Measurements from ENCODE around the gene KCNK4.

Gene KCNK4

GRCh38 chr11:64269540-64270220 lies 21.4 kb upstream of the KCNK4 start:
- DNase-seq: peak; percentile 100

DNA sequence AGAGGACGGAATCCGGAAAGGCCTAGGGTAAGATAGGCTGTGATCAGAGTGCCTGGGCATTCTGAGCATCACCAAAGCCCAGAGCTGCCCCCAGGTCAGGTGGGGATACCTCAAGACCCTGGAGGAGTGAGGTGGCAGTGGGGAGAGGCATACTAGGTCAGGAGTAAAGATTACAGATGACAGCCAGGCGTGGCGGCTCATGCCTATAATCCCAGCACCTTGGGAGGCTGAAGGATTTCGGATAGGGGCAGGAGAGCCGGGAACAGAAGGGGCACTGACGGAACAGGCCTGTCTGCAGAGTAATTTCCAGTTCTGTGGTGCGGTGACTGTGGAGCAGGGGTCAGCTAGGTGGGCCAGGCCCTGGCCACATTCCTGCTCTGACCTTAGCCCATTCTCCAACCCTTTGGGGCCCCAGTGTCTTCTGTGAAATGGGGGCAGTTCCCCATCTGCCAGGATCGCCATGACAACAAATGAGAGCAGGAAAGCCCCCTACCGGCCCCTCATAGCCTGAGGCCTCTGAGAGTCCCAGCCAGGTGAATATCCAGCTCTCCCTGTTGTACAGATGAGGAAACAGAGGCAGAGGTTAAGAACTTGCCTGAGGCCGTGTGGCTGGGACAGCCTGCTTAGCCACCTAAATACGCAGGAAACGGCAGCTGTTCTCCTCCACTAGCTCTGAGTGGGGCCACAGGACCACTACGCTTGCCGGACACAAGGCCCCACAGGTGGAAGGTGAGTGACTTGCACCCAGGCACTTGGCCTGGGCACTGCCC lies 15.9 kb upstream of the KCNK4 start:
- DNase-seq: no peak

GRCh38 chr11:64275841-64276240 lies 15.3 kb upstream of the KCNK4 start:
- no peak for DNase-seq

- DNase-seq: no peak
These were observed 14.3 kb upstream of the KCNK4 start for GRCh38 chr11:64276653-64277431.

DNA sequence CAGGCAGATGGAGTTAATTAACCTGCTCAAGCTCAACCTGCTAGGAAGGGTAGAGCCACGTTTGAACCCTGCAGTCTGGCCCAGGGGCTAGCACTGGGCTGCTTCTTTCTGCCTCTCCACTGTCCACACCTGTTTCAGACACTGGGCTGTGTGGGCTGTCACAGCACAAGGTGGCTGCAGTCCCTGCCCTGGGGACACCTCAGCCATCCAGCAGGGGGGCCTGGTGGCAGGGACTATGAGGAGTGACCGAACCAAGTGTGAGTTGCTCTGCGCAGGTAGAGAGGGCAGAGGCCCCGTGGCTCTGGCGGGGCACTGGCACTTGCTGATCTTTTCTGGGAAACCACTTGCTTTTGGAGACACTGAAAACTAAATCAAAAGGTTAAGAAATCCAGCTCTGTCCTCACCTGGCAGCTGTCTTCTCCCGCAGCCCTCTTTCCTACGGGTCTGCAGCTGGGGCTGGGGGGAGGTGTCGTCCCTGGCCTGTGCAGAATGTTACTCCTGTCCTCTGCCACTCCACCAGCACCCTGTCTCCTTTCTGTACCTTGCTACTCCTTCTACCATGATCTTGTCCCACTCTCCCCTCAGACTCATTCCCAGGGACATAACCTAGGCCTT lies 12.4 kb upstream of the KCNK4 start:
- no peak for DNase-seq

GRCh38 chr11:64281957-64282770 lies 8.9 kb upstream of the KCNK4 start:
- no peak for DNase-seq

DNA sequence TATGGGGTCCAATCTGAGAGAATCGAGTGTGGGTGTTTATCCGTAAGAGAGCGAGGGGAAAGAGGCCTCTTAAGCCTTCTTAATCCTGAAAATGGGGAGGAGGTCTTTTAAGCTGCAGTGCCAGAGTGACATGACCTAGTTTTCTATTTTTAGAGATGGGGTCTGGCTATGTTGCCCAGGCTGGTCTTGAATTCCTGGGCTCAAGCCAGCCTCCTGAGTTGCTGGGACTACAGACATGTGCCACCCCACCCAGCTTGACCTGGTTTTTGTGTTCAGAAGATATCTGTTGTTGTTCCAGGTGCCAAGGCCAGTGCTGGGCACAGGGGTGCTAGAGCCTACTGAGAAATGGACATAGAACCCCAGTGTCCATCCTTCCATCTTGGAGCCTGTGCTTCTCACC lies 8.0 kb upstream of the KCNK4 start:
- DNase-seq: no peak

DNA sequence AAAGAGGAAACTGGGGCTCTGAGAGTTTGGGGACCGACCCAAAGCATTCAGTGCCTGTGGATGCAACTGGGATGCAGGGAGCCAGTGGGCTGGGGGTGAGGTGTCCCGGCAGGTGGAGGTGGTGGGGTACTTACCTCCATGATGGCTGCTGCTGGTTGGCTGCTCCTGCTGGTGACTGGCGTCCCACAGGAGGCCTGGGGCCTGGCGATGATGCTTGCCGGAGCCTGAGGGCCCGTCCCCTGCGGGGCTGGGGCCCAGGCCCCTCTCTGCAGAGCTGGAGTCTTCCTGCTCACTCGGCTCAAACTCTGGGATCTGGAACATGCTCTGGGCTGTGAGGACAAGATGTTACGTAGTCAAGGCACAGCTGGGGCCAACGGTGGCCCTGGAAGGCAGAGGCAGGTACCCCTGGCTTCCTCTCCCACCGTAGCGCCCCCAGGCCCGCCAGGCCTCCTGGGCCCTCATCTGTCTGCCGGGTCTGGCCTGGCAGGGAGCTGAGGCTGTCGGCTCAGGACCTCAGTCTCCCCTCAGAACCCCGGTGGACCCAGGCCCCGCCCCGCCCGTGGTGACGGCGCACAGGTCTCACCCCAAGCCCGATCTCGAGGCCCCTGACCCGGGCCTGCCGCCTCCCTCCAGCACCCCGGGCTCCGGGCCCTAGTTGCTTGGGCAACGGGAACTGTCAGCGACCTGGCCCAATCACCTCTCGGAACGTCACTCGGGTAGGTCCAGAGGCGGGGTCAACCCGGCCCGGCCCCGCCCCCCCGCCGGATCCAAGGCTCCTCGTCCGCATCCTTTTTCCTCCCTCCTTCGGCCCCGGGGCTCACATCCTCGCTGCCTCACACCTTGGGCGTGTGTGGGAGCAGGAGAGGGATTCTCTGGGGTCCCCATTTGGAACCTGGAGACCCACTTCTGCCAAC lies 6.8 kb upstream of the KCNK4 start, which contains the start of gene BAD:
TSS of gene BAD (minus strand) at position 618 of the 914 bp plus-strand sequence. CDS start at position 321, 297 bp downstream.
- DNase-seq: peak; percentile 91

DNA sequence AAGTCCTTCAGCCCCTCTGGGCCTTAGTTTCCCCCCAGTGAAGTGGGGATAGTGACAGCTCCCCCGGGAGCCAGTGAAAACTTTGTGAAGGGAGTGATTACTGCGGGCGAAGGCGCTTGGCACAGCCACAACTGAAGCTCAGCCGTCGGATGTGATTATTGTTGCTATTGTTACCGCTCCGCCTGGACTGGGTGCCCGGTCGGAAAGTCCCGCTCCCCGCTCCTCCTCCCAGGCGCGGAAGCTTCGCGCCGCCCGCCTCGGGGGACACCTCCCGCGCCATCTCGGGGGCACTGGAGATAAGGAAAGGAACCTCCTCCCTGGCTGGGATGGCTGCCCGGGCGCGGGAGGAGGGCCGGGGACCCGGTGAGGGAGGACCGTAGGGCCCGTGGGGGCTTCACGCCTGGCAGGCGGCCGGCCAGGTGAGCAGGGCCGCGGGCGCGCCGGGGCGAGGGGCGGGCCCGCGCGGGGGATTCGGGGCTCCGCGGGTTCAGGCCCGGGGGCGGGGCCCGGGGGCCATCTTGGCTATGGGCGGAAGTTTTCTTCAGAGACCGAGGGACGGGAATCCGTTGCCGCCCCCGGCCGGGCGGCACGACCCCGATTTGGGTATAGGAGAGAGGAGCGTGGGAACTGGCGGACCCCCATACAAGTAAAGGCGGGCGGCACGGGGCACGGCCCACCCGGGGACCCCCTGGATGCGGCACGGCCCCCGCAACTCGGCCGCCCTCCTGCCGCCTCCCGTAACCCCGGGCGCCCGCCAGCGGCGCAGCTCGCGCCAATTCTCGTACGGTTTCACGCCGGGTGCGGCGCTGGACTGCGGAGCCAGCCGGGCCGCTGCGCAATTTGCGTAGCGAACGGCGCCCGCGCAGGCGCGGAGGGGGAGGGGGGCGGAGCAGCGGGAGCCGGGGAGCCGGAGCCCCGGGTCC lies 5.9 kb upstream of the KCNK4 start, which contains the start of gene GPR137:
TSS of gene GPR137 (plus strand) at position 887 of the 923 bp plus-strand sequence. CDS start 677 bp downstream, outside the sequence.
- DNase-seq: peak; percentile 58

DNA sequence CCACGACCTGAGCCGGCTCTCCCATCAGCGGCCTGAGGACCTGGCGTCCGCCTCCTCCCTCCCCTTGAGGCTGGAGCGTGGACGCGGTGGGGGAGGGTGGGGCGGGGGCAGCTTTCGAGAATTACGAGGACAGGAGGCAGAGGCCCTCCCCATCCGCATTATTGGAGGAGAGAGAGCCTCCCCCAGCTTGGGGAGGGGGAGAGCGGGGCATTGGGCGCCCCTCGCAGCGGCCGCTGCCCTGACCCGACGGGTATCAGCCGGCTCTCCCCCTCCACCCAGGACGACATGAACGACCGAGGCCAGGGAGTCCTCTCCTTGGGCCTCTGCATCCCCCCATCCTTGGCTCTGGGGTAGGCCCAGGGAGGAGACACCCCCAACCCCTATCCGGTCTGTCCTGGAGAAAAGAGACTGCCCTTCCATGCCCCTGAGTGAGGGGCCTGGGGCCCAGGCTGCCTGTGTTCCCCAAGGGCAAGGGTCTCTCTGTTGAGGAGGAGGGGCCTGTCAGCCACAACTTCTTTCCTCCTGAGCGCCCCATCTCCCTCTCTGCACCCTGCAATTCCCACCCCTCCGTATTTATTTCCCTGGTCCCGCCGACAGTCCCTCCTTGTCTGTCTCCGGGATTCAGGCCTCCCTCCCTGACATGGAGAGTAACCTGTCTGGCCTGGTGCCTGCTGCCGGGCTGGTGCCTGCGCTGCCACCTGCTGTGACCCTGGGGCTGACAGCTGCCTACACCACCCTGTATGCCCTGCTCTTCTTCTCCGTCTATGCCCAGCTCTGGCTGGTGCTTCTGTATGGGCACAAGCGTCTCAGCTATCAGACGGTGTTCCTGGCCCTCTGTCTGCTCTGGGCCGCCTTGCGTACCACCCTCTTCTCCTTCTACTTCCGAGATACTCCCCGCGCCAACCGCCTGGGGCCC lies 5.0 kb upstream of the KCNK4 start:
- DNase-seq: no peak

DNA sequence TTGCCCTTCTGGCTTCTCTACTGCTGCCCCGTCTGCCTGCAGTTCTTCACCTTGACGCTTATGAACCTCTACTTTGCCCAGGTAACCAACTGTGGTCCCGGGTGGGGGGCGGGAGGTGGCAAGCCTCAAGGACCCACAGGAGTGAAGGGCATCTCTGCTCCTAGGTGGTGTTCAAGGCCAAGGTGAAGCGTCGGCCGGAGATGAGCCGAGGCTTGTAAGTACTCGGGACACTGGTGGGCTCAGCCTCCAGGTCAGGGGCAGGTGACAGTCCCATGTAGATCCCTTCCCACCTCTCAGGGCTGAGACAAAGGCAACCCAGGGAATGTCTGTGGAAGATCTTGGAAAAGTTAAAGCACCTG lies 4.3 kb upstream of the KCNK4 start:
- DNase-seq: no peak

- DNase-seq: no peak
These were observed 3.3 kb upstream of the KCNK4 start for GRCh38 chr11:64287676-64288352.

- no peak for DNase-seq
These were observed 2.8 kb upstream of the KCNK4 start for GRCh38 chr11:64288353-64288750.

DNA sequence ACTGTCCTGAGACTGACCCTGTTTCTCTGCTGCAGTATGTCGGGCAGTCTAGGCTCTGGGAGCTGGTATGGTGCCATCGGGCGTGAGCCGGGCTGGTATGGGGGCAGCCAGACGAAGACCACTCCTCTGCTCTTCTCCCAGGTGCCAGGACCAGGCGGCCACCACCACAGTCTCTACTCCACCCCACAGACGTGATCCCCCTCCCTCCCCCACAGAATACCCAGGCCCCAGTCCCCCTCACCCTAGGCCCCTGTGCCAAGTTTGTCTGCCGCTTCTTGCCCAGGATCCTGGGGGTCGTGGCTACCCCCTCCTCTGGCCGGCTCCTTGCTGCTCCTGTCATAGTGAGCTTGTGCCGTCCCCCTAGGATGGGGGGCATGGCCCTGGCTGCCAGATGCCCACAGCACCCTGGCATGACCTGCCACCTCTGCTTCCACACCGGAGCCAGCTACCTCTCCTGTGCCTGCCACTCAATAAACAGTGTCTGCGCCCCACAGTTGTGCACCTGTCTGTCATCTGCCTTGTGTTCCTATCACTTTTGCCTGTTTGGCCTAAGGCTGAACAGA lies 2.0 kb upstream of the KCNK4 start:
- DNase-seq: no peak

DNA sequence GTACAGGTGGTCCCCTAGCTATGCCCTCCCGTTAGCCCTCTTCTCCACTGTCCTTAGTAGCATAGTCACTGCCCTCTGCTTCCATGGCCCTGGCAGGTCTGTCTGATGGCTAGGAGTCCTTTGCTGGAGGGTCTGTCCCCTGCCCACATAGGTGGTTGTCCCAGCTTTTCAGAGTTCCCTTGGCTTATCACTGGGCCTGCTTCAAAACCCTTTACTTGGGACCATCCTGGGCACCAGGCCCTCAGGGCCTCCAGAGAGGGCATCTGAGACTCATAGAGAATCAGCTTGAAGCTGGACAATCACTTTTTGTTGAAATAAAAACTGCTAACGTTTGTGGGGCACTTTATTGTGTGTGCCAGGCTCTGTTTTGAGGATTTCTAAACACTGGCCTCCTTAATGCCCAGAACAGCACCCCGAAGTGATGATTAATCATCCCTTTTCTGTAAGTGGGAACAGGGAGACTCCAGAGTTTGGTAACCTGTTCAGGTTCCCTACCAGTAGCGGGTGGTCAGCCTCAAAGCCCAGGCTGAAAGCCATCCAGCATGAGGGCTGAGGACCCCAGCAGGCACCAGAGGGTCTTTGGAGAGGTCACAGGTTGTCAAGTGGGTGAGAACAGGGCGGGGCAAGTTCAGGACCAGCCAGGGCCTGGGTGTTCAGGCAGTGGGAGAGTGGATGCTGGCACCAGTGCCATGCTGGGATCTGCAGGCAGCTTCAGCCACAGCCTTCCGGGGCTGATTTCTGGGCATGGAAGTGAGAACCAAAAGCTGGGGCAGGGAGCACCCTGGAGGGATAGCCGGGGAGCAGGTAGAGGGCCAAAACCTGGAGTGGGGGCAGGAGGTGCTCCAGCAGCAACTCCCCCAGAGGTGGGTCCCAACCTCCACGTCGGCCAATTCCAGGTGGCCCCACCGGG lies 495 bp upstream of the KCNK4 start:
- DNase-seq: no peak

DNA sequence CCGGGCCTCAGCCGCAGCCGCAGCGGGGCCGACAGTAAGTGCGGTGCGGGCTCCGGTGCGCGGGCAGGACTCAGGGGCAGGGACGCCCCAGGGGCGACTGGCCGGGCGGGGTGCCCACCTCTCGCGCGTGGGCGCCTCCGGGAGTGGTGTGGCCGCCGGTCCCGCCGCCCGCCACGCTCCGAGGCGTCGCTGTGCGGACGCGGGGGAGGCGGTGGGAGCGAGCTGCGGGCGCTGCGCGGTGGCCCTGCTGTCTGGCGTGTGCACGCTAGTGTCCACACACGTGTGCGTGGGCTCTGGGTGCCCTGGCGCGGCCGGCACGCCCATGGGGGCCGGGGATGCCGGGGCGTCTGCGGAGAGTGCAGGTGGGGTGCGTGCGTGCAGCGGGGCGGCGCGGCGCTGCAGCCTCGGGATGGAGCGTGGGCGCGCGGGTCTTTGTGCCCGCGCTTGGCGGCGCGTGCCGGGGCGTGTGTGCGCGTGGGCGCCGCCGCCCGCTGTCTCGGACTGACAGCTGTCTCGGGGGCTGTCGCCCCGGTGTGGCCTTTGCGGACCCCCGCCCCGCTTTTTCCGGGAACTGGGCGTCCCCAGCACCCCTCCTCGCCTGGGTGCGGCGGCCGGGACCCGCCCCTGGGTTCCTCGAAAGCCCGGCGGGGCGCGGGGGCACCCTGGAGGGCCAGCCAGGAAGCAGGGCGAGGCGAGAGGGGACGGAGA lies 804 bp downstream of the KCNK4 start:
- no peak for DNase-seq
